A549 (cell line): Measurements from ENCODE around the gene QSOX1. TPM values are rescaled to one million over a fixed set of nuclear protein-coding genes. Genes with fewer than 3 reads are reported as not detected.

Source experiments
- ATAC-seq, 2 experiments: fragments of 200-7000 bp in 1 of 2; fragments of >200 bp in 1 of 2; cut with Nextera tagmentation in 1 of 2; cut with Tn5 transposase in 1 of 2; 3 replicates each; pipeline versions ENCODE4 v1.8.0 to v1.9.1; 2018 to 2020; ENCODE audit warnings: mild to moderate bottlenecking in 1 of 2, moderate library complexity in 1 of 2
- CTCF ChIA-PET: fragments of 300-600 bp; sonication (Branson Sonifier 250); formaldehyde crosslinking; extraction: SDS; loops from one replicate; lab custom pipeline; 2021; ENCODE audit warnings: antibody characterized with exemption, inconsistent platforms; lab: Yijun Ruan, JAX
- POLR2A ChIA-PET: fragments of 350-600 bp; formaldehyde crosslinking; extraction: SDS; loops from one replicate; lab custom pipeline; 2021; ENCODE audit warnings: antibody characterized with exemption, inconsistent platforms; lab: Yijun Ruan, JAX
- DNase-seq, 2 experiments: peaks; one replicate each; pipeline versions ENCODE4 v3.0.0 to v3.0.0-alpha.2; 2011 to 2016; ENCODE audit warnings: low read depth in 1 of 2, low spot score in 1 of 2
- FAIRE-seq: peaks from 2 replicates; lab custom pipeline; 2011; peaks lifted over from hg19 to GRCh38; lab: Jason Lieb, UNC
- H3K27ac ChIP-seq, 2 experiments: fragments of >200 bp; sonication (Bioruptor Twin); formaldehyde crosslinking; 3 replicates each; pipeline ENCODE4 v1.5.1; 2016 to 2017
- H3K4me1 ChIP-seq: fragments of >200 bp; sonication (Bioruptor Twin); formaldehyde crosslinking; 3 replicates; pipeline ENCODE4 v1.6.1; 2016
- H3K4me2 ChIP-seq: fragments of >200 bp; sonication (Bioruptor Twin); formaldehyde crosslinking; 3 replicates; pipeline ENCODE4 v1.6.1; 2016
- H3K4me3 ChIP-seq: fragments of >200 bp; sonication (Bioruptor Twin); formaldehyde crosslinking; 3 replicates; pipeline ENCODE4 v1.5.1; 2016
- H3K9me3 ChIP-seq: fragments of >200 bp; sonication (Bioruptor Twin); formaldehyde crosslinking; 3 replicates; pipeline ENCODE4 v1.6.1; 2016
- BCL3 ChIP-seq: fragments of >200 bp; sonication (Bioruptor Twin); formaldehyde crosslinking; IDR thresholded peaks from 3 replicates; pipeline ENCODE4 v1.6.1; 2016
- CEBPB ChIP-seq, 2 experiments: fragments of >200 bp in 1 of 2; sonication (Bioruptor Twin) in 1 of 2; formaldehyde crosslinking in 1 of 2; IDR thresholded peaks; 2 replicates each; pipeline ENCODE4 v1.6.1; 2012 to 2016
- CHD4 ChIP-seq: fragments of 200-600 bp; sonication (generic); IDR thresholded peaks from 2 replicates; pipeline ENCODE4 v1.6.1; 2016; ENCODE audit warnings: antibody characterized with exemption, mild to moderate bottlenecking, borderline replicate concordance
- EHMT2 ChIP-seq: fragments of 200-600 bp; sonication (generic); IDR thresholded peaks from 2 replicates; pipeline ENCODE4 v1.6.1; 2016; ENCODE audit warnings: antibody characterized with exemption, low read depth, mild to moderate bottlenecking, moderate library complexity
- ELK1 ChIP-seq: fragments of 150-350 bp; IDR thresholded peaks from 2 replicates; pipeline ENCODE4 v1.6.1; 2014; ENCODE audit warnings: low read depth, mild to moderate bottlenecking, low read length
- EP300 ChIP-seq, 2 experiments: fragments of >200 bp; sonication (Bioruptor Twin); formaldehyde crosslinking; IDR thresholded peaks; 2 replicates in 1 of 2; 3 replicates in 1 of 2; pipeline ENCODE4 v1.6.1; 2016 to 2017
- FOSB ChIP-seq: fragments of 250-450 bp; sonication (Bioruptor Pico); IDR thresholded peaks from 2 replicates; pipeline ENCODE4 v1.5.0; 2020; ENCODE audit warnings: mild to moderate bottlenecking, moderate library complexity
- FOXS1 ChIP-seq: fragments of 250-450 bp; sonication (Bioruptor Pico); IDR thresholded peaks from 2 replicates; pipeline ENCODE4 v1.5.0; 2020; ENCODE audit warnings: mild to moderate bottlenecking, moderate library complexity
- HEYL ChIP-seq: fragments of 250-450 bp; sonication (Bioruptor Pico); IDR thresholded peaks from 2 replicates; pipeline ENCODE4 v1.8.0; 2021; ENCODE audit warnings: mild to moderate bottlenecking, moderate library complexity
- HMGXB4 ChIP-seq: fragments of 250-450 bp; sonication (Bioruptor Pico); IDR thresholded peaks from 2 replicates; pipeline ENCODE4 v1.5.0; 2021; ENCODE audit warnings: mild to moderate bottlenecking, moderate library complexity, borderline replicate concordance
- JUNB ChIP-seq: fragments of >200 bp; sonication (Bioruptor Twin); formaldehyde crosslinking; IDR thresholded peaks from 2 replicates; pipeline ENCODE4 v1.6.1; 2016
- KDM5A ChIP-seq: fragments of 200-600 bp; sonication (generic); IDR thresholded peaks from 2 replicates; pipeline ENCODE4 v1.6.1; 2016; ENCODE audit warnings: antibody characterized with exemption, mild to moderate bottlenecking
- MAZ ChIP-seq: fragments of 150-350 bp; IDR thresholded peaks from 2 replicates; pipeline ENCODE4 v1.6.1; 2014; ENCODE audit warnings: antibody characterized with exemption, low read depth, low read length, borderline replicate concordance
- NFE2L2 ChIP-seq: fragments of 150-350 bp; conservative IDR thresholded peaks from 2 replicates; pipeline ENCODE4 v1.6.1; 2014; ENCODE audit warnings: low read length
- NR3C1 ChIP-seq: fragments of >200 bp; sonication (Bioruptor Twin); formaldehyde crosslinking; IDR thresholded peaks from 3 replicates; pipeline ENCODE4 v1.6.1; 2017
- POLR2AphosphoS2 ChIP-seq: conservative IDR thresholded peaks from 2 replicates; pipeline ENCODE4 v1.6.1; 2012; ENCODE audit warnings: low read length, improper control_type of control experiment, inconsistent platforms
- RCOR1 ChIP-seq: fragments of 150-350 bp; IDR thresholded peaks from 2 replicates; pipeline ENCODE4 v1.6.1; 2014; ENCODE audit warnings: antibody characterized with exemption, low read length, low read depth
- RNF2 ChIP-seq: fragments of 200-600 bp; sonication (generic); IDR thresholded peaks from 2 replicates; pipeline ENCODE4 v1.6.1; 2016; ENCODE audit warnings: low read depth, mild to moderate bottlenecking, antibody characterized with exemption, moderate library complexity, borderline replicate concordance
- TP53 ChIP-seq: fragments of 250-450 bp; sonication (Bioruptor Pico); IDR thresholded peaks from 2 replicates; pipeline ENCODE4 v1.5.0; 2021; ENCODE audit warnings: mild to moderate bottlenecking, moderate library complexity
- ZFP36 ChIP-seq: fragments of 450-650 bp; IDR thresholded peaks from 2 replicates; pipeline ENCODE4 v1.6.1; 2014; ENCODE audit warnings: borderline replicate concordance; ENCODE audit not compliant: partially characterized antibody
- ZNF302 ChIP-seq: fragments of 250-450 bp; sonication (Bioruptor Pico); IDR thresholded peaks from 2 replicates; pipeline ENCODE4 v1.9.0; 2021; ENCODE audit warnings: inconsistent platforms, mild to moderate bottlenecking, moderate library complexity
- WGBS: methylation state at CpG from one replicate; pipeline ENCODE4 v1.1.6; 2017; ENCODE audit errors: missing lambda C conversion rate; 5-methylcytosine and 5-hydroxymethylcytosine counted together
- polyA plus RNA-seq, 4 experiments: library from polyadenylated mRNA; depleted of rRNA in 3 of 4; stranded (reverse); fragments of >200 nt; fragmentation: RNase III in 1 of 4; extraction: RNeasy Plus Mini Kit Qiagen cat#74134 plus additional on column Dnase treatment in 1 of 4; gene quantifications; 2 replicates in 3 of 4; 3 replicates in 1 of 4; pipeline ENCODE4 v1.2.3, GENCODE V29; 2011 to 2017

QSOX1 gene
- polyA plus RNA-seq, 2 of the 4 experiments (the other 2 are of a cell fraction), result 43.8 to 60.2 TPM

- ChIA-PET POLR2A (no interaction called here), CTCF (interaction anchor here (1.0 to 1.9 kb wide), 2 partner anchors 8 to 16 kb away, joined by 5 to 15 read pairs; no protein-coding TSS in a partner anchor)
- TF ChIP-seq TP53 (CRISPR knock-in tag), result no peak
- no peak for TF ChIP-seq HMGXB4 (CRISPR knock-in tag)
- no peak for TF ChIP-seq RNF2
- no peak for TF ChIP-seq ZNF302
- TF ChIP-seq ZFP36, result no peak
- H3K27ac ChIP-seq, result 0 out of 6 replicates have a peak overlapping the region, but pooled peaks of 1 of the 2 experiments have one; percentile 25
- FAIRE-seq (no peak), ATAC-seq (peak in 1 of 2 experiments; percentile 19; a peak in 3 of 6 replicates), DNase-seq (no peak)
- no peak overlapping the region for H3K4me2 ChIP-seq
- 88% methylated on average over 3 of the region's 6 CpGs for WGBS
- peaks cover 13% of the 10 kb centered on the region; the same call in 2 of the 3 replicates for H3K4me1 ChIP-seq
- no peaks in the 10 kb centered on the region for H3K9me3 ChIP-seq
- H3K4me3 ChIP-seq, result no peak overlapping the region
Observed at GRCh38 chr1:180244840-180245239, 90.2 kb downstream of the QSOX1 start.

- DNase-seq (no peak), ATAC-seq (no peak), FAIRE-seq (no peak)
- ChIA-PET CTCF (interaction anchor here (11.1 kb wide), 1 partner anchor 234 kb away, joined by 102 read pairs; no protein-coding TSS in a partner anchor), POLR2A (no interaction called here)
- H3K9me3 ChIP-seq, result no peaks in the 10 kb centered on the region
- peaks cover 13% of the 10 kb centered on the region; the same call in 2 of the 3 replicates for H3K4me1 ChIP-seq
- TF ChIP-seq CEBPB (IDR thresholded peaks at IDR 0.05) (no peak), HEYL (CRISPR knock-in tag) (no peak), NFE2L2 (no peak), BCL3 (no peak), NR3C1 (no peak), FOSB (CRISPR knock-in tag) (no peak), CHD4 (no peak), ELK1 (no peak), EP300 (IDR thresholded peaks at IDR 0.05) (no peak), POLR2AphosphoS2 (no peak), RNF2 (no peak), FOXS1 (CRISPR knock-in tag) (no peak), JUNB (no peak), KDM5A (no peak), EHMT2 (no peak), MAZ (no peak), RCOR1 (no peak)
- 81% methylated on average over 5 of the region's 5 CpGs for WGBS
- no peak overlapping the region for H3K4me3 ChIP-seq
- H3K27ac ChIP-seq, result no peak overlapping the region
- no peak overlapping the region for H3K4me2 ChIP-seq
Observed at GRCh38 chr1:180246579-180246978, 91.9 kb downstream of the QSOX1 start.
